Esophagus mucosa (tissue), 1 donor: ENCODE results near the gene LPAR2. TPM values are rescaled to one million over a fixed set of nuclear protein-coding genes. Genes with fewer than 3 reads are reported as not detected.

Experiments
- ATAC-seq: fragments of 200-7000 bp; cut with Tn5 transposase; one replicate; pipeline ENCODE4 v1.9.1; 2020
- total RNA-seq: library from RNA; stranded (reverse); gene quantifications from one replicate; pipeline ENCODE4 v1.2.4, GENCODE V29; 2023
- donor health status: DM: yes; HTN: yes; CAD: no.

LPAR2 gene
- total RNA-seq, 1 donor from 2014 or later: 7.6 TPM

GRCh38 chr19:19653597-19654147 is 25.7 kb upstream of the LPAR2 start:
- ATAC-seq: no peak

GRCh38 chr19:19652482-19653295 is 24.7 kb upstream of the LPAR2 start:
- ATAC-seq: no peak

- ATAC-seq: no peak
Observed at GRCh38 chr19:19651076-19651475, 23.1 kb upstream of the LPAR2 start.

- no peak for ATAC-seq
Observed at GRCh38 chr19:19650331-19650730, 22.3 kb upstream of the LPAR2 start.

- ATAC-seq: no peak
Observed at GRCh38 chr19:19649580-19649995, 21.6 kb upstream of the LPAR2 start.

- no peak for ATAC-seq
Observed at GRCh38 chr19:19649155-19649554, 21.1 kb upstream of the LPAR2 start.

GRCh38 chr19:19647037-19647835 is 19.2 kb upstream of the LPAR2 start:
- ATAC-seq: no peak

GRCh38 chr19:19645233-19645870 is 17.3 kb upstream of the LPAR2 start:
- ATAC-seq: no peak

- no peak for ATAC-seq
Observed at GRCh38 chr19:19644054-19644388, 16.0 kb upstream of the LPAR2 start.

- ATAC-seq: peak; percentile 89
Observed at GRCh38 chr19:19643158-19644053, 15.4 kb upstream of the LPAR2 start, which contains the start of gene GMIP. TSS of gene GMIP (minus strand) at chr19:19643657. CDS start at chr19:19643529, 128 bp downstream.

- peak; percentile 7 for ATAC-seq
Observed at GRCh38 chr19:19642506-19643157, 14.6 kb upstream of the LPAR2 start.

GRCh38 chr19:19637523-19638251 is 9.7 kb upstream of the LPAR2 start:
- peak; percentile 8 for ATAC-seq

- no peak for ATAC-seq
Observed at GRCh38 chr19:19637186-19637522, 9.1 kb upstream of the LPAR2 start.

GRCh38 chr19:19636573-19637185 is 8.7 kb upstream of the LPAR2 start:
- ATAC-seq: no peak

- no peak for ATAC-seq
Observed at GRCh38 chr19:19635313-19635702, 7.3 kb upstream of the LPAR2 start.

GRCh38 chr19:19634516-19635312 is 6.7 kb upstream of the LPAR2 start:
- no peak for ATAC-seq

GRCh38 chr19:19633711-19634515 is 5.9 kb upstream of the LPAR2 start:
- ATAC-seq: no peak

- no peak for ATAC-seq
Observed at GRCh38 chr19:19632661-19633060, 4.6 kb upstream of the LPAR2 start.

- ATAC-seq: no peak
Observed at GRCh38 chr19:19631346-19631745, 3.3 kb upstream of the LPAR2 start.
